GM12878 (cell line): ENCODE measurements around the gene ZNF888. TPM values are rescaled to one million over a fixed set of nuclear protein-coding genes. Genes with fewer than 3 reads are reported as not detected.
A peak's percentile ranks its signal among the peaks of the same experiment; 100 is the strongest.

ENCODE experiments used
- ASH2L ChIP-seq: fragments of 300-600, 200-600 bp; sonication (generic); IDR thresholded peaks from 2 replicates; pipeline ENCODE4 v1.6.1; 2017; ENCODE audit warnings: low read depth, mild to moderate bottlenecking, borderline replicate concordance
- CHD4 ChIP-seq: fragments of 200-600 bp; sonication (generic); IDR thresholded peaks from 2 replicates; pipeline ENCODE4 v1.6.1; 2016; ENCODE audit warnings: mild to moderate bottlenecking
- EED ChIP-seq: sonication (generic); IDR thresholded peaks from 2 replicates; pipeline ENCODE4 v1.6.1; 2016; ENCODE audit warnings: antibody characterized with exemption, low read depth
- ETV6 ChIP-seq, 2 experiments: fragments of 450-650 bp in 1 of 2; IDR thresholded peaks in 1 of 2; conservative IDR thresholded peaks in 1 of 2; 2 replicates each; pipeline ENCODE4 v1.6.1; 2014; ENCODE audit warnings: antibody characterized with exemption in 1 of 2, borderline replicate concordance in 1 of 2, low read depth in 1 of 2, mild to moderate bottlenecking in 1 of 2, moderate library complexity in 1 of 2
- HDAC2 ChIP-seq: fragments of 200-600 bp; sonication (generic); IDR thresholded peaks from 2 replicates; pipeline ENCODE4 v1.6.1; 2017
- HDAC6 ChIP-seq: fragments of 200-600 bp; sonication (generic); IDR thresholded peaks from one replicate; pipeline ENCODE4 v1.8.0; 2017; ENCODE audit warnings: antibody characterized with exemption; ENCODE audit not compliant: unreplicated experiment
- IKZF1 ChIP-seq: fragments of 450-650 bp; conservative IDR thresholded peaks from 2 replicates; pipeline ENCODE4 v1.6.1; 2017; ENCODE audit warnings: antibody characterized with exemption, mild to moderate bottlenecking
- JUNB ChIP-seq: IDR thresholded peaks from 2 replicates; pipeline ENCODE4 v1.6.1; 2016; ENCODE audit warnings: antibody characterized with exemption, mild to moderate bottlenecking
- KAT2A ChIP-seq: conservative IDR thresholded peaks from 2 replicates; pipeline ENCODE4 v1.6.1; 2011; ENCODE audit warnings: low read depth, low read length; ENCODE audit not compliant: control insufficient read depth
- KLF5 ChIP-seq: fragments of 450-650 bp; IDR thresholded peaks from 2 replicates; pipeline ENCODE4 v1.6.1; 2014; ENCODE audit warnings: mild to moderate bottlenecking; ENCODE audit not compliant: partially characterized antibody
- MXI1 ChIP-seq: fragments of 150-350 bp; IDR thresholded peaks from 2 replicates; pipeline ENCODE4 v1.6.1; 2011; ENCODE audit warnings: low read depth, mild to moderate bottlenecking, inconsistent platforms, low read length, improper control_type of control experiment
- RBBP5 ChIP-seq: fragments of 200-600 bp; sonication (generic); conservative IDR thresholded peaks from 2 replicates; pipeline ENCODE4 v1.6.1; 2016
- RELA ChIP-seq: fragments of 450-650 bp; IDR thresholded peaks from 2 replicates; pipeline ENCODE4 v1.8.0; 2014; ENCODE audit warnings: borderline replicate concordance; ENCODE audit not compliant: partially characterized antibody
- SMAD1 ChIP-seq: fragments of 450-650 bp; IDR thresholded peaks from 2 replicates; pipeline ENCODE4 v1.6.1; 2018; ENCODE audit warnings: mild to moderate bottlenecking, low read depth; ENCODE audit not compliant: partially characterized antibody
- SUPT20H ChIP-seq: IDR thresholded peaks from 2 replicates; pipeline ENCODE4 v1.6.1; 2011; ENCODE audit warnings: low read depth, mild to moderate bottlenecking, low read length, moderate library complexity, borderline replicate concordance; ENCODE audit not compliant: control insufficient read depth
- SUZ12 ChIP-seq: fragments of 200-600 bp; sonication (generic); IDR thresholded peaks from one replicate; pipeline ENCODE4 v1.6.1; 2018; ENCODE audit warnings: antibody characterized with exemption, mild to moderate bottlenecking; ENCODE audit not compliant: unreplicated experiment
- TCF7 ChIP-seq: IDR thresholded peaks from 2 replicates; pipeline ENCODE4 v1.6.1; 2014; ENCODE audit warnings: antibody characterized with exemption, borderline replicate concordance
- ZNF217 ChIP-seq: fragments of 450-650 bp; IDR thresholded peaks from 2 replicates; pipeline ENCODE4 v1.6.1; 2017; ENCODE audit warnings: antibody characterized with exemption, mild to moderate bottlenecking
- polyA plus RNA-seq, 11 experiments: library from polyadenylated mRNA; depleted of rRNA in 4 of 11; unstranded in 6 of 11; stranded (reverse) in 5 of 11; fragments of >200 nt; fragmentation: Nextera tagmentation in 4 of 11; fragmentation: Illumina TruSeq in 1 of 11; extraction: Ambion mirVana in 4 of 11; extraction: Trizol in 1 of 11; gene quantifications; 1 replicate in 1 of 11; 2 replicates in 10 of 11; pipeline versions ENCODE4 v1.2.1 to v1.2.3, GENCODE V29; 2011 to 2016; ENCODE audit warnings: inconsistent platforms in 2 of 11, missing spikeins in 2 of 11, low read depth in 1 of 11
- total RNA-seq, 4 experiments: library from RNA; depleted of rRNA in 3 of 4; stranded (reverse); fragments of >200 nt in 3 of 4; fragmentation: Illumina TruSeq in 1 of 4; extraction: Trizol in 1 of 4; gene quantifications; 2 replicates each; pipeline versions ENCODE4 v1.2.1 to v1.2.3, GENCODE V29; 2013 to 2021
- TF ChIP-seq, protein P1 (sequence below): fragments of 450-650 bp; IDR thresholded peaks from 2 replicates; pipeline ENCODE4 v1.6.1; 2017; ENCODE audit warnings: mild to moderate bottlenecking, low read depth, inconsistent platforms; ENCODE audit not compliant: poor library complexity, severe bottlenecking
- TF ChIP-seq, protein P2 (sequence below): fragments of 150-350 bp; IDR thresholded peaks from 2 replicates; pipeline ENCODE4 v1.6.1; 2016; ENCODE audit warnings: low read depth, low read length
- TF ChIP-seq, protein P3 (sequence below): IDR thresholded peaks from 2 replicates; pipeline ENCODE4 v1.6.1; 2011; ENCODE audit warnings: mild to moderate bottlenecking, low read depth, low read length, moderate library complexity; ENCODE audit not compliant: insufficient replicate concordance
- TF ChIP-seq, protein P4 (sequence below): fragments of 150-350 bp; IDR thresholded peaks from 2 replicates; pipeline ENCODE4 v1.6.1; 2014; ENCODE audit warnings: mild to moderate bottlenecking, low read depth, low read length

ZNF888 gene
- total and polyA plus RNA-seq, 10 of the 15 experiments (the other 5 are each of a cell fraction or from before 2014, with no cell fraction given): 0.26 to 4.3 (median 2.7) TPM

- TF ChIP-seq SUPT20H (no peak), RELA (no peak), HDAC6 (no peak), KLF5 (no peak), ETV6 (conservative IDR thresholded peaks at IDR 0.05 in 1 of 2, IDR thresholded peaks at IDR 0.05 in 1 of 2; ENCODE audit: borderline replicate concordance in 1 of 2, low read depth in 1 of 2) (no peak), SMAD1 (no peak), CHD4 (no peak), IKZF1 (peak; percentile 76), TCF7 (no peak), ZNF217 (no peak), HDAC2 (no peak), MXI1 (no peak), RBBP5 (no peak), ASH2L (no peak), EED (peak; percentile 59; the same call in 1 of the 2 replicates), SUZ12 (no peak), KAT2A (no peak), JUNB (peak; percentile 61; the same call in 1 of the 2 replicates)
- TF ChIP-seq, protein P1, sequence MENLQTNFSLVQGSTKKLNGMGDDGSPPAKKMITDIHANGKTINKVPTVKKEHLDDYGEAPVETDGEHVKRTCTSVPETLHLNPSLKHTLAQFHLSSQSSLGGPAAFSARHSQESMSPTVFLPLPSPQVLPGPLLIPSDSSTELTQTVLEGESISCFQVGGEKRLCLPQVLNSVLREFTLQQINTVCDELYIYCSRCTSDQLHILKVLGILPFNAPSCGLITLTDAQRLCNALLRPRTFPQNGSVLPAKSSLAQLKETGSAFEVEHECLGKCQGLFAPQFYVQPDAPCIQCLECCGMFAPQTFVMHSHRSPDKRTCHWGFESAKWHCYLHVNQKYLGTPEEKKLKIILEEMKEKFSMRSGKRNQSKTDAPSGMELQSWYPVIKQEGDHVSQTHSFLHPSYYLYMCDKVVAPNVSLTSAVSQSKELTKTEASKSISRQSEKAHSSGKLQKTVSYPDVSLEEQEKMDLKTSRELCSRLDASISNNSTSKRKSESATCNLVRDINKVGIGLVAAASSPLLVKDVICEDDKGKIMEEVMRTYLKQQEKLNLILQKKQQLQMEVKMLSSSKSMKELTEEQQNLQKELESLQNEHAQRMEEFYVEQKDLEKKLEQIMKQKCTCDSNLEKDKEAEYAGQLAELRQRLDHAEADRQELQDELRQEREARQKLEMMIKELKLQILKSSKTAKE: peak; percentile 56
- TF ChIP-seq, protein P2, sequence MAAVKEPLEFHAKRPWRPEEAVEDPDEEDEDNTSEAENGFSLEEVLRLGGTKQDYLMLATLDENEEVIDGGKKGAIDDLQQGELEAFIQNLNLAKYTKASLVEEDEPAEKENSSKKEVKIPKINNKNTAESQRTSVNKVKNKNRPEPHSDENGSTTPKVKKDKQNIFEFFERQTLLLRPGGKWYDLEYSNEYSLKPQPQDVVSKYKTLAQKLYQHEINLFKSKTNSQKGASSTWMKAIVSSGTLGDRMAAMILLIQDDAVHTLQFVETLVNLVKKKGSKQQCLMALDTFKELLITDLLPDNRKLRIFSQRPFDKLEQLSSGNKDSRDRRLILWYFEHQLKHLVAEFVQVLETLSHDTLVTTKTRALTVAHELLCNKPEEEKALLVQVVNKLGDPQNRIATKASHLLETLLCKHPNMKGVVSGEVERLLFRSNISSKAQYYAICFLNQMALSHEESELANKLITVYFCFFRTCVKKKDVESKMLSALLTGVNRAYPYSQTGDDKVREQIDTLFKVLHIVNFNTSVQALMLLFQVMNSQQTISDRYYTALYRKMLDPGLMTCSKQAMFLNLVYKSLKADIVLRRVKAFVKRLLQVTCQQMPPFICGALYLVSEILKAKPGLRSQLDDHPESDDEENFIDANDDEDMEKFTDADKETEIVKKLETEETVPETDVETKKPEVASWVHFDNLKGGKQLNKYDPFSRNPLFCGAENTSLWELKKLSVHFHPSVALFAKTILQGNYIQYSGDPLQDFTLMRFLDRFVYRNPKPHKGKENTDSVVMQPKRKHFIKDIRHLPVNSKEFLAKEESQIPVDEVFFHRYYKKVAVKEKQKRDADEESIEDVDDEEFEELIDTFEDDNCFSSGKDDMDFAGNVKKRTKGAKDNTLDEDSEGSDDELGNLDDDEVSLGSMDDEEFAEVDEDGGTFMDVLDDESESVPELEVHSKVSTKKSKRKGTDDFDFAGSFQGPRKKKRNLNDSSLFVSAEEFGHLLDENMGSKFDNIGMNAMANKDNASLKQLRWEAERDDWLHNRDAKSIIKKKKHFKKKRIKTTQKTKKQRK: no peak
- TF ChIP-seq, protein P3, sequence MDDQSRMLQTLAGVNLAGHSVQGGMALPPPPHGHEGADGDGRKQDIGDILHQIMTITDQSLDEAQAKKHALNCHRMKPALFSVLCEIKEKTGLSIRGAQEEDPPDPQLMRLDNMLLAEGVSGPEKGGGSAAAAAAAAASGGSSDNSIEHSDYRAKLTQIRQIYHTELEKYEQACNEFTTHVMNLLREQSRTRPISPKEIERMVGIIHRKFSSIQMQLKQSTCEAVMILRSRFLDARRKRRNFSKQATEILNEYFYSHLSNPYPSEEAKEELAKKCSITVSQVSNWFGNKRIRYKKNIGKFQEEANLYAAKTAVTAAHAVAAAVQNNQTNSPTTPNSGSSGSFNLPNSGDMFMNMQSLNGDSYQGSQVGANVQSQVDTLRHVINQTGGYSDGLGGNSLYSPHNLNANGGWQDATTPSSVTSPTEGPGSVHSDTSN: no peak
- TF ChIP-seq, protein P4, sequence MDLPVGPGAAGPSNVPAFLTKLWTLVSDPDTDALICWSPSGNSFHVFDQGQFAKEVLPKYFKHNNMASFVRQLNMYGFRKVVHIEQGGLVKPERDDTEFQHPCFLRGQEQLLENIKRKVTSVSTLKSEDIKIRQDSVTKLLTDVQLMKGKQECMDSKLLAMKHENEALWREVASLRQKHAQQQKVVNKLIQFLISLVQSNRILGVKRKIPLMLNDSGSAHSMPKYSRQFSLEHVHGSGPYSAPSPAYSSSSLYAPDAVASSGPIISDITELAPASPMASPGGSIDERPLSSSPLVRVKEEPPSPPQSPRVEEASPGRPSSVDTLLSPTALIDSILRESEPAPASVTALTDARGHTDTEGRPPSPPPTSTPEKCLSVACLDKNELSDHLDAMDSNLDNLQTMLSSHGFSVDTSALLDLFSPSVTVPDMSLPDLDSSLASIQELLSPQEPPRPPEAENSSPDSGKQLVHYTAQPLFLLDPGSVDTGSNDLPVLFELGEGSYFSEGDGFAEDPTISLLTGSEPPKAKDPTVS: no peak
Measured at GRCh38 chr19:52936151-52936953, 13.1 kb upstream of the ZNF888 start (continued).
